SKM-1 (cell line): Measurements from ENCODE around the gene CAB39.
A peak's percentile ranks its signal among the peaks of the same experiment; 100 is the strongest.
"Not testable (repeated sequence)": the region's sequence is repeated elsewhere in the genome, so short reads cannot be mapped to it uniquely, and the experiment has no call there.

ENCODE experiments used
- DNase-seq: peaks from one replicate; lab custom pipeline; 2025; ENCODE audit not compliant: unreplicated experiment; lab: John Stamatoyannopoulos, UW

CAB39 gene

GRCh38 chr2:230682546-230682945, 30.1 kb upstream of the CAB39 start:
- DNase-seq = no peak

GRCh38 chr2:230684270-230685168, 28.1 kb upstream of the CAB39 start:
- no peak for DNase-seq

GRCh38 chr2:230685178-230685577, 27.5 kb upstream of the CAB39 start:
- no peak for DNase-seq

GRCh38 chr2:230687498-230687897, 25.1 kb upstream of the CAB39 start:
- DNase-seq = no peak

- no peak for DNase-seq
These were observed 24.2 kb upstream of the CAB39 start for GRCh38 chr2:230688490-230688889.

- no peak for DNase-seq
These were observed 22.2 kb upstream of the CAB39 start for GRCh38 chr2:230690439-230690838.

- DNase-seq = no peak
These were observed 21.5 kb upstream of the CAB39 start for GRCh38 chr2:230691005-230691647.

- DNase-seq = no peak
These were observed 19.9 kb upstream of the CAB39 start for GRCh38 chr2:230692760-230693159.

- DNase-seq = no peak
These were observed 19.2 kb upstream of the CAB39 start for GRCh38 chr2:230693411-230693810.

DNA sequence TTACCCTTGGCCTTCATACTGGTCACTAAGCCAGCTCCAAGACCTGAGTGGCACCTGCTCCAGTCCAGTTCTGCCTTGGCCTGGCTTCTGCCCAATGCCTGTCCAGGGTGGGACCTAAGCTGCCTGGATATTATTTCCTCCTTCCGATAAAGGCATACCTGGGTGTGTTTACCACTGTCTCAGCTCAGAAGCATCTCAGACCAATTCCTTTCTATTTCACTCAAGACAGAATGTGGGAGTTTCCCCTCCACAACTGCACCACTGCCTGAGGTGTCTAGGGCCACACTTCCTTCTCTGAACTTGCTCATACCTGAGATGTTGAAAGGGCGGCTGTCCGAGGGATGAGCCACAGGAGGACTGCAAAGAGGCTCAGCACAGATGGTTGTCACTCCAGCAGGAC, 18.4 kb upstream of the CAB39 start:
- DNase-seq = no peak

DNA sequence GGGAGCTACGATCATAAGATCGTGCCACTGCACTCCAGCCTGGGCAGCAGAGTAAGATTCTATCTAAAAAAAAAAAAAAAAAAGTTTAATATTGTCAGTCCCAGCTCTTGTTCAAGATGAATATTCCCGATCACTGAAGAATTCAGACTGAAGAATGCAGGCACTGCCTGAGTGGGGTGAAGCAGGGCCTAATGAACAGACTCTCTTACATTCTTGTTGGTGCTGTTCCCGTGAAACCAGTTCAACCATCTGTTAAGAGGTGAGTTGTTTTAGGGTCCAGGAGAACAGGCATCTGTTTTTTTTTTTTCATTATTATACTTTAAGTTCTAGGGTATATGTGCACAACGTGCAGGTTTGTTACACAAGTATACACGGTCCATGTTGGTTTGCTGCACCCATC, 17.1 kb upstream of the CAB39 start:
- DNase-seq = no peak

DNA sequence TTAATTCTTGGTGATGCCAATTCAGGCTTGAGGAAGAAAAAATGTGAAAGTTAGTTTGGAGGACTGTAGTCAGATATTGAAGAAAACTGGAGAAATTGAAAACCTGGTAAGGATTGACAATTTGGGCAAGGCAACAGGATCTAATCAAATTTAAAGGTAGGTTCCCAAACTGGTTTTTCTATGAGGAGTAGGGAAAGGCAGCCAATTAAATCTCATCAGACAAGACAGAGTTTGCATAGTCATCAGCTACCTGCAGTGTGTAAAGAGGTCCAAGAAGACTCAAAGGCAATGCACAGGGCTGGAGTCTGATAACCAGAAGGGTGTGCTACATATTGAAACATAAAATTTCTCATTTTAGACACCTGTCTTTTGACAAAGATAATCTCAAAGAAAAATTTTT, 16.0 kb upstream of the CAB39 start:
- no peak for DNase-seq

DNA sequence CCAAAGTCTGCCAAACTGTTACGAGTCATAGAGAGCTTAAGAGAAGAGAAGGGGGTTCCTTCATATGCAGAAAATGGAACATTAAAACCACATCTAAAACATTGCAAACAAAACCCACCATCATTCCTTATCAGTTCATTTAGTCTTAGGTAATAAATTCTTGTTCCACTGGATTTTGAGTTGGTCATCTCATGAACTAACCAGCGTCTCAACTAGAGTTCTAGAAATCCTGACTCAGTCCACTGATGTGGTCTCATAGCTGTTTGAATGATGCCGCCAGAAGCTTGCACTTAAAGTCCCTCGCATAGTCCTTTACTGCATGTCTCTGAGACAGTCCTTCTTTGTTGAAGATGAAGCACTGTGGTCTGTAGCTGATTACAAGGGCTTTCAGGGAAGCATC, 15.0 kb upstream of the CAB39 start:
- DNase-seq = no peak

GRCh38 chr2:230698753-230699152, 13.9 kb upstream of the CAB39 start:
- DNase-seq = not testable (repeated sequence)

DNA sequence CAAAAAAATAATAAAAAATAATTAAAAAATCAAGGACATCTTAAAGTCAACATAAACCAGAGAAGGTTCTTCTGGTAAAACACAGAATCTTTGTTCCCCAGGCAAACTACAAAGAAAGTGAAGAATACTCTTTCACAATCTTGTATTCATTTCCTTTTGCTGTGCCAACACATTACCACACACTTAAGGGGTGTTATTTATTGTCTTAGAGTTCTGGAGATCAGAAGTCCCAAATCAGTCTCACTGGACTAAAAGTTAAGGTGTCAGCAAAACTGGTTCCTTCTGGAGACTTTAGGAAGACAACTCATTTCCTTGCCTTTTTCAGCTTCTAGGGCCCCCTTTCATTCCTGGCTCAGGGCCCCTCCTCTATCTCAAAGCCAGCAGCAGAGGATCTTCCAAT, 12.2 kb upstream of the CAB39 start:
- no peak for DNase-seq

GRCh38 chr2:230701308-230701707, 11.3 kb upstream of the CAB39 start:
- DNase-seq = no peak

- DNase-seq = not testable (repeated sequence)
These were observed 10.2 kb upstream of the CAB39 start for GRCh38 chr2:230702457-230702856.

DNA sequence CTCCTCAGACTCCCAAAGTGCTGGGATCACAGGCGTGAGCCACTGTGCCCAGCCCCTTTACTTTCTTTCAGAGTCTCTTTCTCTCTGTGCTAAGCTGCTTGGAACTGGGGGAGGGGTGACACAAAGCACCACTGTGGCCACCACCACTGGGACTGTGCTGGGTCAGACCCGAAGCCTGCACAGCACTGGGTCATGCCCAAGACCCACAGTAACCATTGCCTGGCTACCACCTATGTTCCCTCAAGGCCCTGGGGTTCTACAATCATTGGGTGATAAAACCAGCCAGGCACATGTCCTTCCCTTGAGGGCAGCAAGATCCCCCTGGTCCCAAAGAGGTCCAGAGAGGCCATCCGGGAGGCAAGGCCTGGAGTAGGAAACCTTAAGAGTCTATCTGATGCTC, 9.1 kb upstream of the CAB39 start:
- no peak for DNase-seq

GRCh38 chr2:230706053-230706521, 6.6 kb upstream of the CAB39 start:
- DNase-seq = no peak

- no peak for DNase-seq
These were observed 5.7 kb upstream of the CAB39 start for GRCh38 chr2:230706966-230707365.

DNA sequence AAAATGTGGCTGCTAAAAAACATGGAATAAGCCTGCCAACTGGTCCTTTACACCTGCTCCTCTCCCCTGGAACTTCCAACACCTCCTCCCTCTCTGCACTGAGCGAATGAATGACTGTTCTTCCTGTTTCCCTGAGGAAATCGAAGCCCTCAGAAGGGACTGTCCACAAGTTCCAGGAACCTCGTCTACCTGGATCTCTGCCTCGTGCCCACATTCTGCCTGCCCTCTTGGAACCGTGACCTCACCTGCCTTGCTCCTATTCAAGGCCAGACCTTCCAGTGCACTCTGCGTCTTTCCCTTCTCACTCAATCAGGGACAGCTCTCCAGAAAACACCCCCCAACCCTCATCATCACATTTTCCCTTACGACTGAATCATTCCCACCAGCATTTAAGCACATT, 4.4 kb upstream of the CAB39 start:
- no peak for DNase-seq

DNA sequence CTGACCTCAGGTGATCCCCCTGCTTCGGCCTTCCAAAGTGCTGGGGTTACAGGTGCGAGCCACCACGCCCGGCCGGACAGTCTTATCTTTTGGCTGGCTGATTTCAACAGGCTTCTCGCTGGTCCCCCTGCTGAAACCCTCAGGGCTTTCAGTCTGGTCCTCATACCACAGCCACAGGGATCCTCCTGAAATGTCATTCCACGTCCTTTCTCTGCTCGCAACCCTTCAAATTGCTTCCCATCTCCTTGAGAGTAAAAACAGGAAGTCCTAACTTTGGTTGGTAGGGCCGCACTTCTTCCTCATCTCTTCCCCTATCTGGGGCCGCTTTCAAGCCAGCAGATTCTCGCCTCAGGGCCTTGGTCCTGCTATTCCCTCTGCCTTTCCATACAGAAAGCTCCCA, 1.4 kb upstream of the CAB39 start:
- DNase-seq = peak; percentile 77
